Stimulated activated naive CD4-positive, alpha-beta T cell treated with Interleukin-2 at 50 U/mL for 16 hours (primary cell): ENCODE results near the gene PRKAG2.

Experiments used
- DNase-seq: peaks from one replicate; lab custom pipeline; 2025; lab: John Stamatoyannopoulos, UW

PRKAG2 gene

GRCh38 chr7:151692721-151693120 lies 184.2 kb downstream of the PRKAG2 start:
- no peak for DNase-seq

GRCh38 chr7:151691449-151691848 lies 185.5 kb downstream of the PRKAG2 start:
- DNase-seq, result no peak

GRCh38 chr7:151690606-151691005 lies 186.3 kb downstream of the PRKAG2 start:
- no peak for DNase-seq

- DNase-seq, result no peak
These were observed 187.5 kb downstream of the PRKAG2 start for GRCh38 chr7:151689196-151689971.

- no peak for DNase-seq
These were observed 188.6 kb downstream of the PRKAG2 start for GRCh38 chr7:151688236-151688780.

- DNase-seq, result no peak
These were observed 189.2 kb downstream of the PRKAG2 start for GRCh38 chr7:151687523-151688235.

GRCh38 chr7:151686826-151687225 lies 190.1 kb downstream of the PRKAG2 start:
- DNase-seq, result no peak

- DNase-seq, result no peak
These were observed 190.7 kb downstream of the PRKAG2 start for GRCh38 chr7:151686016-151686766.

- no peak for DNase-seq
These were observed 192.3 kb downstream of the PRKAG2 start for GRCh38 chr7:151684408-151685175.

DNA sequence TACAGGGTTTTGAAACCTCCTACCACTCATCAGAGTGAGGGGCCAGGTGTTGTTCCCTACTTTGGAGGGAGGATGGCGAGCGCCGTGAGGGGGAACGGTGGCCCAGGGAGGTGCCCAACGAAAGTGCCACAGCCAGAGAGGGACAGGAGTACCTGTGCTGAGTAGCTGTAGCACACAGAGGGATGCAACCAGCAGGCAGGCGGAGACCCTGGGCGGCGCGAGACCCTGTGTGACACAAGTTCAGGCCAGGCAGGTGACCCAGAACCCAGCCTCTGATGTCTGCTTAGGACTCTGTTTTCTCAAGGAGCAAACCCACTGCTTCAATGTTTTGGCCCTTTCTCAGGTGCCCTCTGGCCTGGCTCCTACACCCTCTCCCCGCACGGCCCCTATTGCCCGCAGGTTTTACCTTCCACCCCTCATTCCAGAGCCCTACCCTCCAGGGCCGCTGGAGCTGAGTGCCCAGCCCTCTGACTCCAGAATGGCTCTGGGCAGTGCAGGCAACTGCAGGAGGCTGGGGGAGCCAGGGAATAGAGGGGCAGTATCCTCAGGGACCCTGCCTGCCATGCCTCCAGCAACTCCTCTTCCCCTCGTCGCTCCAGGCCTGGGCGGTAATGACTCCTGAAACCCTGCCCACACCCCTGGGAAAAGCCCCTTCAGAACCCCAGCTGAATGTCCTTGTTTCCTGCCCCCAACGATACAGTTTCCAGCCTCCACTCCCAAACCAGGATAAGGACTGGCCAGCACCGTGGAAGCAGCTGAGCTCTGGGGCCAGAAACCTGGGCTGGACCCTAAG lies 193.1 kb downstream of the PRKAG2 start:
- DNase-seq, result no peak

DNA sequence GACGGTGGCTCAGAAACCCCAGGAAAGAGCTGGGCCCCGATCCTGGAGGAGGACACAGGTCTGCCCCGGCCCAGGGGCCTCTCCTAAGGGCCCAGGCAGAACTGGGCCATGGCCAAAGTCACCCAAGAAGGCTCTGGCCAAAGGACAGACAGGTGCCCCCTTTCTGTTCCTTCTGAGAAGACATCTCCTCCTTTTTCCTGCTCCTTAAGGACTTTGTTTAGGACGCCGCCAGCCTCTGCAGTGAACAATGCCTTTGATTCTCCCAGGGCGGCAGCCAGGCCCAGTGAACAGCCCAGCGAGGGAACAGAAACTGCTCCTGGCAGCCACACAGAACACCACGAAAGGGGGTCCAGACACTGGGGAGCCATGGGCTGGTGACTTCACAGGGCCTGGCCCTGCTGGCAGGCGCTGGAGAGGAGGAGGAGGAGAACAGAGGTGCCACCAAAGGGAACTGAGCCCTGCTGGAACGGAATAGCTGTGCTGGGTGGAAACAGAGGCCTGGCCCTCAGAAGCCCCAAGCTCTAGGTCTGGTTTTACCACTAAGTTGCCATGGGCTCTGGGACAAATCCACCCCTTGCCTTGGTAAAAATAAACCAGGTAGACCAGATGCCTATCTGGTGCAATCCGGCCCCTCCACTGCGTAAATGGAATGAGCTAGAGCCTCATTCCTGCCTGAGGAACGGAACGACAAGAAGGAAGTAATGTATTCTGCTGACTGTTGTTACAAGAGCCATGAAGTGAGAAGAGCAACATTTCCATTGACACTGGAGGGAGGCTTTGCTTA lies 193.9 kb downstream of the PRKAG2 start:
- DNase-seq, result no peak

DNA sequence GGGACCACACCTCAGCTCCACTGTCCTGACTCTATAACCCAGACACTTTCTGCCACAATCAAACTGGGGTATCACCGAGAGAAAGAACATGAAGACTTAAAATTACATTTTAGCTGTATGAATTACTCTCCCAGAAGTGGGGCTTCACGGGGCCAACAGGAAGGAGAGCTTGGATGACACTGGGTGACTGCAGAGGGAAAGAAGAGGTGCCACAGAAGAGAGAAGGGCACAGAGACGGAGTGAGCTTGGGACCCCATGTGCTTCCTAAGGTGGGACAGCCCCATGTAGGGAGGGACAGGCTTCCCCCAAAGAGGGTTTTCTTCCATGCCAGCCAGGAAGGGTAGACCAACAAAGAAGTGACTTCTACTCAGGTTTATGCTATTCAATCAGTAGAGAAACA lies 195.2 kb downstream of the PRKAG2 start:
- DNase-seq, result no peak

- no peak for DNase-seq
These were observed 196.1 kb downstream of the PRKAG2 start for GRCh38 chr7:151680810-151681209.

GRCh38 chr7:151679881-151680612 lies 196.9 kb downstream of the PRKAG2 start:
- no peak for DNase-seq

GRCh38 chr7:151679071-151679708 lies 197.7 kb downstream of the PRKAG2 start:
- DNase-seq, result no peak

DNA sequence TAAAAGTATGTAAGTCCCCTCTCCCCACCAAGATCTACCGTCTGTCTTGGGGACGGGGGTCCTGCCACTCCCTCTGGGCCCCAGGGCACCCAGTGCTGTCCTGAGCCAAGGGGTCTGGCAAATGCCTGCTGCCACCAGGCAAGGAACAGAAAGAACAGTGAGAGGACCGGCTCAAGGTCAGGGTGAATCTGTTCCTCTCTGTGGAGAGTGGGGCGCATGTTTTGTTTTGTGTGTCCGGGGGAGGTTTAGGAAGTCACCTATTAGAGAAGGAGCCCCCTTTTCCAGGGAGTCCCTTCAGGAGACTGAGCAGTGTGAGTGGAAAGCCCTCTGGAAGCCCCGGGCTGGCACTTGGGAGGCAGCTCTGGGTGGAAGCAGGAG lies 198.7 kb downstream of the PRKAG2 start:
- DNase-seq, result no peak

DNA sequence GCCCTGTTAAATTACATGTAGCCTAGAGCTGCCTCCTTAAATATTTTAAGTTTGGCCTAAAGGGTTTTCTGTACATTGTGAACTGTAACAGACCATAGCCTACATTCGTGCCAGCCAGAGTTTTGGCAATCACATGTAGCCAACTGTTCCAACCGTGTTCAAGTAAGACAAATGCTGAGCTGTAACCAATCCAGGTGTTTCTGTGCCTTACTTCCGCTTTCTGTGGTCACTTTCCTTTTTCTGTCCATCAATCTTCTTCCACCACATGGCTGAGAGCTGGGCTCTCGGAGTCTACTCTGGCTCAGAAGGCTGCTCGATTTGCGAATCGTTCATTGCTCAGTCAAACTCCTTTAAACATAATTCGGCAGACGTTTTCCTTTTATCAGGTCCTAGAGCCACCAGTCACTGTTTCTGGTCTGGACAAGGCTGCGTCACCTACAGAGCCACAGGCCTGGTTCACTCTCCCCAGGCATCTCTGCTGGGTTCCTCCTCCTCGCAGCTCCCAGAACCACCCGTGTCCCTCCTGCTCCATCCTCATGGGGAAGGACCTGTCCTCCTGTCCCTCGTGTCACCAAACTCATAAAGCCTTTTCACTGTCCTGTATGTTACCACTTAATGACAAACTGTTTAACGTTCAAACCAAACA lies 199.2 kb downstream of the PRKAG2 start:
- DNase-seq, result no peak

GRCh38 chr7:151676759-151677158 lies 200.2 kb downstream of the PRKAG2 start:
- DNase-seq, result no peak
